H1 (cell line): Measurements from ENCODE around the gene FAM83F. TPM values are rescaled to one million over a fixed set of nuclear protein-coding genes. Genes with fewer than 3 reads are reported as not detected.

Experiments used
- CTCF ChIA-PET: fragments of 300-600 bp; sonication (Branson Sonifier 250); formaldehyde crosslinking; loops from one replicate; lab custom pipeline; 2021; ENCODE audit not compliant: partially characterized antibody; lab: Charles Lee
- POLR2A ChIA-PET: fragments of 300-600 bp; sonication (Branson Sonifier 250); formaldehyde crosslinking; loops from one replicate; lab custom pipeline; 2021; ENCODE audit warnings: inconsistent platforms; ENCODE audit not compliant: partially characterized antibody; lab: Charles Lee
- DNase-seq, 2 experiments: peaks; one replicate each; pipeline versions ENCODE4 v3.0.0 to v3.0.0-alpha.2; 2010 to 2022; ENCODE audit warnings: low spot score in 2 of 2, low read depth in 1 of 2, mixed read lengths in 1 of 2
- FAIRE-seq: peaks from 2 replicates; lab custom pipeline; 2011; peaks lifted over from hg19 to GRCh38; lab: Jason Lieb, UNC
- H2AFZ ChIP-seq: 2 replicates; pipeline ENCODE4 v1.8.1; 2012; ENCODE audit warnings: low read length, inconsistent platforms
- H2AK5ac ChIP-seq: 2 replicates; pipeline ENCODE4 v1.6.1; 2013; ENCODE audit warnings: low read depth, low read length
- H2BK120ac ChIP-seq: replicated peaks from 2 replicates; pipeline ENCODE3; 2013; ENCODE audit warnings: low read depth, low read length, inconsistent platforms
- H2BK12ac ChIP-seq: 2 replicates; pipeline ENCODE4 v1.6.1; 2013; ENCODE audit warnings: low read depth, low read length
- H2BK15ac ChIP-seq: 2 replicates; pipeline ENCODE4 v1.6.1; 2013; ENCODE audit warnings: low read length
- H2BK20ac ChIP-seq: 2 replicates; pipeline ENCODE4 v1.6.1; 2013; ENCODE audit warnings: low read length
- H2BK5ac ChIP-seq: 2 replicates; pipeline ENCODE4 v1.6.1; 2013; ENCODE audit warnings: low read depth, low read length
- H3K14ac ChIP-seq: 2 replicates; pipeline ENCODE4 v1.6.1; 2013; ENCODE audit warnings: inconsistent platforms; ENCODE audit not compliant: insufficient read length
- H3K18ac ChIP-seq: 2 replicates; pipeline ENCODE4 v1.6.1; 2013; ENCODE audit warnings: low read length; ENCODE audit errors: extremely low read depth
- H3K23ac ChIP-seq: 2 replicates; pipeline ENCODE4 v1.6.1; 2013; ENCODE audit warnings: inconsistent platforms; ENCODE audit not compliant: insufficient read length
- H3K23me2 ChIP-seq: 2 replicates; pipeline ENCODE4 v1.6.1; 2013; ENCODE audit warnings: low read depth, low read length
- H3K27ac ChIP-seq: 2 replicates; pipeline ENCODE4 v1.6.1; 2011; ENCODE audit warnings: low read depth, low read length, inconsistent platforms
- H3K27me3 ChIP-seq, 4 experiments: replicated peaks in 1 of 4; 1 replicate in 1 of 4; 2 replicates in 3 of 4; pipeline versions ENCODE4 v1.6.1 to v1.8.1; 2011 to 2013; ENCODE audit warnings: low read length in 3 of 4, mild to moderate bottlenecking in 3 of 4, inconsistent platforms in 2 of 4, mixed read lengths in 2 of 4, moderate library complexity in 1 of 4; ENCODE audit not compliant: control insufficient read depth in 3 of 4, insufficient read depth in 3 of 4; ENCODE audit errors: extremely low read depth in 1 of 4
- H3K36me3 ChIP-seq, 4 experiments: 2 replicates each; pipeline versions ENCODE4 v1.6.1 to v1.8.1; 2011 to 2013; ENCODE audit warnings: mild to moderate bottlenecking in 4 of 4, low read length in 3 of 4, moderate library complexity in 2 of 4, control low read depth in 1 of 4, inconsistent platforms in 1 of 4; ENCODE audit not compliant: insufficient read depth in 4 of 4, control insufficient read depth in 2 of 4
- H3K4ac ChIP-seq: replicated peaks from 2 replicates; pipeline ENCODE3; 2013; ENCODE audit warnings: low read length, low read depth, mixed read lengths, inconsistent platforms; ENCODE audit not compliant: insufficient read length
- H3K4me1 ChIP-seq, 4 experiments: replicated peaks in 1 of 4; 1 replicate in 1 of 4; 2 replicates in 3 of 4; pipeline versions ENCODE4 v1.6.1 to v1.8.1; 2011 to 2013; ENCODE audit warnings: low read length in 3 of 4, inconsistent platforms in 2 of 4, mixed read lengths in 1 of 4; ENCODE audit not compliant: insufficient read depth in 4 of 4, control insufficient read depth in 3 of 4
- H3K4me2 ChIP-seq, 2 experiments: 2 replicates each; pipeline versions ENCODE4 v1.6.1 to v1.8.1; 2011 to 2013; ENCODE audit warnings: low read depth in 2 of 2, low read length in 2 of 2, control low read depth in 1 of 2, inconsistent platforms in 1 of 2, mild to moderate bottlenecking in 1 of 2; ENCODE audit not compliant: insufficient read depth in 1 of 2
- H3K4me3 ChIP-seq, 4 experiments: fragments of 200-600, 300-600 bp in 1 of 4; sonication (generic), shearing (Covaris generic), sonication (Bioruptor Twin) in 1 of 4; 2 replicates each; pipeline versions ENCODE4 v1.5.1 to v1.8.1; 2011 to 2016; ENCODE audit warnings: low read length in 4 of 4, low read depth in 3 of 4, control low read depth in 2 of 4, inconsistent platforms in 2 of 4, mild to moderate bottlenecking in 2 of 4, mixed read lengths in 1 of 4, moderate library complexity in 1 of 4; ENCODE audit not compliant: insufficient read depth in 2 of 4; ENCODE audit errors: extremely low read depth in 1 of 4
- H3K56ac ChIP-seq: replicated peaks from 2 replicates; pipeline ENCODE3; 2013; ENCODE audit warnings: low read depth, mild to moderate bottlenecking, mixed read lengths, low read length, inconsistent platforms; ENCODE audit not compliant: insufficient read length
- H3K79me1 ChIP-seq: 2 replicates; pipeline ENCODE4 v1.6.1; 2013; ENCODE audit warnings: low read depth, low read length, control low read depth
- H3K79me2 ChIP-seq, 2 experiments: 2 replicates each; pipeline versions ENCODE4 v1.6.1 to v1.8.1; 2012 to 2013; ENCODE audit warnings: low read length in 2 of 2, mild to moderate bottlenecking in 2 of 2, inconsistent platforms in 1 of 2; ENCODE audit not compliant: insufficient read depth in 2 of 2, control insufficient read depth in 1 of 2
- H3K9ac ChIP-seq, 4 experiments: replicated peaks in 1 of 4; 1 replicate in 1 of 4; 2 replicates in 3 of 4; pipeline versions ENCODE4 v1.6.1 to v1.8.1; 2011 to 2013; ENCODE audit warnings: low read depth in 3 of 4, low read length in 3 of 4, control low read depth in 2 of 4, mild to moderate bottlenecking in 2 of 4, moderate library complexity in 2 of 4, inconsistent platforms in 1 of 4; ENCODE audit errors: extremely low read depth in 1 of 4
- H3K9me3 ChIP-seq, 2 experiments: 2 replicates each; pipeline versions ENCODE4 v1.6.1 to v1.8.1; 2012 to 2013; ENCODE audit warnings: mild to moderate bottlenecking in 2 of 2, moderate library complexity in 2 of 2, control low read depth in 1 of 2, inconsistent platforms in 1 of 2, low read depth in 1 of 2, low read length in 1 of 2, mixed read lengths in 1 of 2; ENCODE audit not compliant: insufficient read depth in 2 of 2
- H4K20me1 ChIP-seq, 2 experiments: replicated peaks in 1 of 2; 2 replicates each; pipeline versions ENCODE3 to v1.8.1; 2011 to 2013; ENCODE audit warnings: inconsistent platforms in 2 of 2, low read length in 2 of 2, mild to moderate bottlenecking in 1 of 2; ENCODE audit not compliant: insufficient read depth in 2 of 2, control insufficient read depth in 1 of 2
- H4K5ac ChIP-seq: 2 replicates; pipeline ENCODE4 v1.6.1; 2013; ENCODE audit warnings: low read length, low read depth, mixed read lengths, inconsistent platforms; ENCODE audit not compliant: insufficient read length
- H4K8ac ChIP-seq: 2 replicates; pipeline ENCODE4 v1.8.0; 2013; ENCODE audit warnings: mild to moderate bottlenecking, moderate library complexity, low read length, inconsistent platforms; ENCODE audit not compliant: insufficient read depth; ENCODE audit errors: extremely low read depth
- H4K91ac ChIP-seq: replicated peaks from 2 replicates; pipeline ENCODE3; 2013; ENCODE audit warnings: low read length, mixed read lengths, inconsistent platforms; ENCODE audit not compliant: insufficient read length
- CBX8 ChIP-seq: fragments of 300-800, 300-1000 bp; sonication (generic); IDR thresholded peaks from 2 replicates; pipeline ENCODE4 v1.7.1; 2016; ENCODE audit warnings: low read depth, low read length, borderline replicate concordance
- CTCF ChIP-seq, 3 experiments: IDR thresholded peaks; 1 replicate in 2 of 3; 2 replicates in 1 of 3; pipeline versions ENCODE4 v1.5.1 to v1.6.1; 2011; ENCODE audit warnings: low read length in 3 of 3, mild to moderate bottlenecking in 3 of 3, inconsistent platforms in 2 of 3, low read depth in 1 of 3, moderate library complexity in 1 of 3; ENCODE audit not compliant: insufficient read depth in 1 of 3; ENCODE audit errors: control extremely low read depth in 1 of 3
- EGR1 ChIP-seq: IDR thresholded peaks from 2 replicates; pipeline ENCODE4 v1.6.1; 2011; ENCODE audit warnings: low read depth, low read length, borderline replicate concordance
- FOSL1 ChIP-seq: IDR thresholded peaks from 2 replicates; pipeline ENCODE4 v1.6.1; 2011; ENCODE audit warnings: mild to moderate bottlenecking, low read depth, low read length, moderate library complexity; ENCODE audit not compliant: insufficient read depth
- HDAC6 ChIP-seq: IDR thresholded peaks from one replicate; pipeline ENCODE4 v1.7.1; 2012; ENCODE audit warnings: low read depth, mild to moderate bottlenecking, inconsistent platforms, low read length, moderate library complexity
- MAFK ChIP-seq: IDR thresholded peaks from 2 replicates; pipeline ENCODE4 v1.6.1; 2012; ENCODE audit warnings: low read depth, mild to moderate bottlenecking, improper control_type of control experiment, low read length
- PHF8 ChIP-seq: fragments of 200-600 bp; sonication (generic); conservative IDR thresholded peaks from 2 replicates; pipeline ENCODE4 v1.7.1; 2012; ENCODE audit warnings: low read depth, mild to moderate bottlenecking, inconsistent platforms, low read length, moderate library complexity
- RAD21 ChIP-seq, 2 experiments: IDR thresholded peaks in 1 of 2; conservative IDR thresholded peaks in 1 of 2; 2 replicates each; pipeline ENCODE4 v1.6.1; 2011; ENCODE audit warnings: low read depth in 2 of 2, low read length in 2 of 2, improper control_type of control experiment in 1 of 2, inconsistent platforms in 1 of 2, mild to moderate bottlenecking in 1 of 2, moderate library complexity in 1 of 2
- SP1 ChIP-seq: IDR thresholded peaks from 2 replicates; pipeline ENCODE4 v1.6.1; 2011; ENCODE audit warnings: low read depth, low read length
- SUZ12 ChIP-seq: fragments of 200-600 bp; sonication (generic); IDR thresholded peaks from 2 replicates; pipeline ENCODE4 v1.6.1; 2012; ENCODE audit warnings: mild to moderate bottlenecking, inconsistent platforms, low read length, moderate library complexity, mixed read lengths
- TEAD4 ChIP-seq: IDR thresholded peaks from 2 replicates; pipeline ENCODE4 v1.6.1; 2012; ENCODE audit warnings: low read depth, low read length, inconsistent platforms, mixed read lengths
- polyA plus RNA-seq, 7 experiments: library from polyadenylated mRNA; depleted of rRNA in 3 of 7; stranded (reverse) in 5 of 7; unstranded in 2 of 7; fragments of >200 nt in 5 of 7; fragments of 200-250 nt in 2 of 7; gene quantifications; 1 replicate in 5 of 7; 2 replicates in 1 of 7; 4 replicates in 1 of 7; pipeline versions ENCODE4 v1.2.1 to v1.2.3, GENCODE V29; 2011 to 2013; ENCODE audit warnings: missing spikeins in 2 of 7, mixed read lengths in 2 of 7
- total RNA-seq: library from RNA; stranded (reverse); fragmentation: NEBNext Ultra II Directional; extraction: Animal tissue kit (Norgen Biotek cat#: 25700); gene quantifications from 2 replicates; pipeline ENCODE4 v1.2.1, GENCODE V29; 2021

Gene FAM83F
- total and polyA plus RNA-seq, 2 of the 8 experiments (the other 6 are each of a cell fraction or from before 2014, with no cell fraction given): 8.6 to 18.9 TPM

DNA sequence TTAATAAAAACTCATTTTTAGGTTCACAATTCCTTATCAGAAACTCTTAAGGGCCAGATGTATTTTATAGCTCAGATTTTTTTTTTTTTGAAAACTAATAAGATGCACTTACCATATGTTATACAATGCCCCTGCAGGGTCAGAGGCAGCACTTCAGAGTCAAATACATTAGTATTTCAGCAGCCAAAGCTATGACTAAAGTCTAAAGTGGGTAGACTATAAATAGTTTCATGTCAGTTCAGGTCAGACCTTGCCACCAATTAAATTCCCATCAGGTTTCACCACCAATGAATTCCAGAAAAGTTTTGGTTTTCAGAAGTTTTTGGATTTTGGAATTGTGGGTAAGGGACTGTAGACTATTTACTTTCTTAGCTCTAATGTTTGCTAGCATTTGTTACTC lies 75.9 kb downstream of the FAM83F start:
- Histone ChIP-seq H3K27ac (no peak overlapping the region), H2BK5ac (no peak overlapping the region), H3K4ac (no peak overlapping the region), H3K23ac (no peak overlapping the region), H4K91ac (no peak overlapping the region), H3K14ac (no peak overlapping the region), H4K20me1 (no peaks in the 10 kb centered on the region), H3K27me3 (no peaks in the 10 kb centered on the region), H2AK5ac (no peak overlapping the region), H3K36me3 (no peaks in the 10 kb centered on the region), H4K8ac (no peak overlapping the region), H3K4me2 (no peak overlapping the region), H2BK15ac (no peak overlapping the region), H3K79me2 (peaks cover 0 to 25% of the 10 kb centered on the region in 2 experiments; a peak in 2 of 4 replicates), H2BK12ac (no peak overlapping the region), H3K9ac (no peak overlapping the region), H2AFZ (no peak overlapping the region), H3K56ac (no peak overlapping the region), H2BK20ac (no peak overlapping the region), H3K79me1 (no peaks in the 10 kb centered on the region; the same call in 1 of the 2 replicates), H3K4me1 (no peaks in the 10 kb centered on the region), H3K23me2 (no peaks in the 10 kb centered on the region; the same call in 1 of the 2 replicates), H2BK120ac (no peak overlapping the region), H3K9me3 (no peaks in the 10 kb centered on the region), H3K4me3 (no peak overlapping the region), H3K18ac (no peak overlapping the region), H4K5ac (no peak overlapping the region)
- DNase-seq (no peak), FAIRE-seq (no peak)
- ChIA-PET CTCF (interaction anchor here (0.6 to 1.3 kb wide), 5 partner anchors 9 to 500 kb away, joined by 3 to 6 read pairs (median 4); no protein-coding TSS in a partner anchor), POLR2A (interaction anchor here (1.0 to 1.2 kb wide), 2 partner anchors 12 to 16 kb away, joined by 3 read pairs; no protein-coding TSS in a partner anchor)
- TF ChIP-seq EGR1 (no peak), RAD21 (IDR thresholded peaks at IDR 0.05 in 1 of 2, conservative IDR thresholded peaks at IDR 0.05 in 1 of 2; ENCODE audit: low read depth in 2 of 2, low read length in 2 of 2) (no peak), FOSL1 (no peak), TEAD4 (no peak), MAFK (no peak), CTCF (IDR thresholded peaks at IDR 0.05; ENCODE audit: control extremely low read depth in 1 of 3, insufficient read depth in 1 of 3, low read depth in 1 of 3, low read length in 3 of 3) (no peak), CBX8 (no peak), HDAC6 (no peak), PHF8 (no peak), SUZ12 (no peak), SP1 (no peak)
